ENCODE data around the gene DBN1.
A peak's percentile ranks its signal among the peaks of the same experiment; 100 is the strongest.

Gene DBN1

DNA sequence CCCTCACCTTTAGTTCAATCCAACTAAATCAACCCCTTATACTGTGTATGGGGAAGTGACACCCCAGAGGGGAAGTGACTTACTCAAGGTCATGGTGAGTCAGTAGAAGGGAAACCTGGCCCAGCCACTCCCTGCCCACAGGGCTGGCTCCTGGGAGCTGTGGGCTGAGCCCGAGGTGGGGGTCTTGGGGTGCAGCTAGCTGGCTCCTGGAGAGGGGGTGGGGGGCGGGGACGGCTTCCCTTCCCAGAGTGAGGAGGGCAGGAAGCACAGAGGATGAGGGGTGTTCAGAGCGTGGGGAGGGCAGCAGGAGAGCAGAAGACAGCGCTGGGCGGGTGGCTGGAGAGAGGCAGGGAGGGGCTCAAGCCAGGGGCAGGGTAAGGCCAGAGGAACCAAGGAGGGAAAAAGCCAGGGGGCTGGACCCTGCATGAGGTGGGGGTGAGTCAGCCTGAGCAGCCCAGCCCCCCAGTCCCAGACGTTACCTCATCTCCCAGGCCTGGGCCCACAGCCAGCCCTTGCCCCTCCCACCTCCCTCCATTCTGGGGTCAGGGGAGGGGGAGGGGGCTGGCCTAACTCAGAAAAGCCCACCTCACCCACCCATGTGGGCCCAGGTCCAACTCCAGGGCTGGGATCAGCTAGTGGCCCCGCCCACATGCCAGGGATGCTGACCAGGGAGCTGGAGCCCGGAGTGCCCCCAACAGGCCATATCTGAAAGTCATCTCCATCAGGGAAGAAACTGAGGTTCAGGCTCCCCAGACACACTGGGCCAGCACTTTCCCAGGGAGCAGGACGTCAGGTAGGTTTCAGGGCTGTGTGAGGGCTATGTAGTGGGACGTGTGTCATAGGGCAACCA, 21.1 kb upstream of the DBN1 start:
- DNase-seq (ENCODE audit: low read depth): no peak
- TF ChIP-seq, protein P1, sequence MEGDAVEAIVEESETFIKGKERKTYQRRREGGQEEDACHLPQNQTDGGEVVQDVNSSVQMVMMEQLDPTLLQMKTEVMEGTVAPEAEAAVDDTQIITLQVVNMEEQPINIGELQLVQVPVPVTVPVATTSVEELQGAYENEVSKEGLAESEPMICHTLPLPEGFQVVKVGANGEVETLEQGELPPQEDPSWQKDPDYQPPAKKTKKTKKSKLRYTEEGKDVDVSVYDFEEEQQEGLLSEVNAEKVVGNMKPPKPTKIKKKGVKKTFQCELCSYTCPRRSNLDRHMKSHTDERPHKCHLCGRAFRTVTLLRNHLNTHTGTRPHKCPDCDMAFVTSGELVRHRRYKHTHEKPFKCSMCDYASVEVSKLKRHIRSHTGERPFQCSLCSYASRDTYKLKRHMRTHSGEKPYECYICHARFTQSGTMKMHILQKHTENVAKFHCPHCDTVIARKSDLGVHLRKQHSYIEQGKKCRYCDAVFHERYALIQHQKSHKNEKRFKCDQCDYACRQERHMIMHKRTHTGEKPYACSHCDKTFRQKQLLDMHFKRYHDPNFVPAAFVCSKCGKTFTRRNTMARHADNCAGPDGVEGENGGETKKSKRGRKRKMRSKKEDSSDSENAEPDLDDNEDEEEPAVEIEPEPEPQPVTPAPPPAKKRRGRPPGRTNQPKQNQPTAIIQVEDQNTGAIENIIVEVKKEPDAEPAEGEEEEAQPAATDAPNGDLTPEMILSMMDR (IDR thresholded peaks at IDR 0.05; ENCODE audit: low read depth, low read length, missing control alignments): no peak
- no peak overlapping the region for H3K4me3 ChIP-seq (ENCODE audit: low read depth, low read length)

GRCh38 chr5:177493795-177494345, 20.4 kb upstream of the DBN1 start:
- TF ChIP-seq, protein P1 (IDR thresholded peaks at IDR 0.05; ENCODE audit: low read depth, low read length, missing control alignments): no peak
- no peak for DNase-seq (ENCODE audit: low read depth)
- no peak overlapping the region for H3K4me3 ChIP-seq (ENCODE audit: low read depth, low read length)

GRCh38 chr5:177492841-177493240, 19.4 kb upstream of the DBN1 start:
- TF ChIP-seq, protein P1 (IDR thresholded peaks at IDR 0.05; ENCODE audit: low read depth, low read length, missing control alignments): no peak
- no peak overlapping the region for H3K4me3 ChIP-seq (ENCODE audit: low read depth, low read length)
- DNase-seq (ENCODE audit: low read depth): no peak

DNA sequence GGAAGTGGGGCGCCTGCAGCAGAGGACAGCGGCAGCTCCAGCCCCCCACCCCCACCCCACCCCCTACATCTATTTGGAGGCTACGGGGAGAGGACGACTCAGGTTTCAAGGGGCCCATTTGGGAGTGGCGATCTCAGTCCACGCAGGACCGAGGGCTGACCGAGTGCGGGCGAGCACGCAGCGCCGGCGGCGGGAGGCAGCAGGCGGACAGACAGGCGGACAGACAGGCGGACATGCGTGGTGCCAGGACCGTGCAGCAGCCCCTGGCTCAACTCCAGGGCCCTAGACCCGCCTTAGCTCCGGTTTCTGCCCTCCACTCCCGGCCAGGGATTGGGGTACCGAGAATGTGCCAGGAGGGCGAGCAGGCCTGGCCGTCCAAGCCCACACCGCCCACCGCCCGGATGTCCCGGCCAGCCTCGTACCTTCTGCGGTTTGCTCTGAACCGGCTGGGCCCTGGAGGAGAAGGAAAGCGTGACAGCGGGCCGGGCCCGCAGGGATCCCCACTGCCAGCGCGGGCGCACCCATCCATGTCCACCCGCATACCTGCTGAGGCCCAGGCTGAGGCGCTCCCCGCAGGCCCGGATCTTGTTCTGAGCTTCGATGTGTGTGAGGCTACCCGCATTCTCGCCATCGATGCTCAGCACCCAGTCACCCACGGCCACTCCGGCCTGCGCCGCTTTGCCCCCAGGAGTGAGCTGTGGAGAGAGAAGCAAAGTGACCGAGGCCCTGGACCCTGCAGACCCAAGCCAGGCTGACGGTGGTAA, 18.7 kb upstream of the DBN1 start:
- DNase-seq (ENCODE audit: low read depth): no peak
- no peak overlapping the region for H3K4me3 ChIP-seq (ENCODE audit: low read depth, low read length)
- TF ChIP-seq, protein P1 (IDR thresholded peaks at IDR 0.05; ENCODE audit: low read depth, low read length, missing control alignments): no peak

DNA sequence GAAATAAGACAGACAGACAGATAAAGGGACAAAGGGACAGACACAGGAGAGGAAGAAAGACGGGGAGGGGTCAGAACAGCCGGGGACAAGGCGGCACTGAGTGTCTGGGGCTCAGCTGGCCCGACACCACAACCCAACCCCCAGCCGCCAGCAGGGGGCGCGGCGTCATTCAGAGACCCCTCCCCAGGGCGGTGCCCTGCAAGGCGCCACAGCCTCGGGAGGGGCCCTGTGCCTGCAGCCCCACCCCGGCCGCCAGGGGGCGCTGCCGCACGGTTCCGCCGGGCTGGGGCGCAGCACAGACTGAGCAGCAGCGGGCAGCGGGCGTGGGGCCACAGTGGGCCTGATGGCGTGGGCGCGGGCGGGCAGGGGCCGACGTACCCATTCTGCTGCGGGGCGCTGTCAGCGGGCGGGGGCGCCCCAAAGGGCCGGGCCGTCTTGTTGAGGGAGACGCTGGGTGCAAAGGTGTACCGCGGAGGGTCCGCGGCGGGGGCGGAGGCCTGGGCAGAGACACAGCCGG, 18.1 kb upstream of the DBN1 start:
- TF ChIP-seq, protein P1 (IDR thresholded peaks at IDR 0.05; ENCODE audit: low read depth, low read length, missing control alignments): peak; percentile 79
- H3K4me3 ChIP-seq (ENCODE audit: low read depth, low read length): no peak overlapping the region
- DNase-seq (ENCODE audit: low read depth): no peak

DNA sequence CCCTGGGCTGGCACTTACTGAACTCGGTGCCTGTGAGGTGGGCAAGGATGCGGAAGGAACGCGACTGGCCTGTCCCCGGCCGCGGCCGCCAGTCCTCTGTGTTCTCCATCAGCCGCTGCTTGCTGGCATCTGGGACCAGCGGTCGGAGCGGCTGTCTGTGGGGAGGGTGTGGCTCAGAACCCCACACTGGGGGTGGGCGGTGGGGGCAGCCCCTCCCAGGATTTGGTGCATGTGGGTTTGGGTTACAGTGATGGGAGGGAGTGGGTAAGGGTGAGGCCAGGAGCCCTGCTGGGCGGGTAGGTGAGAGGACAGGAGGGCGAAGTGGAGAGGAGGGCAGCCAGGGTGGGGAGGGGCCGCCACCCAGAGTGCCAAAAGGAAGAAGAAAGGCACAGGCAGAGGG, 17.6 kb upstream of the DBN1 start:
- no peak overlapping the region for H3K4me3 ChIP-seq (ENCODE audit: low read depth, low read length)

More for the DNA sequence above, 17.6 kb upstream of the DBN1 start:
- DNase-seq (ENCODE audit: low read depth): no peak
- TF ChIP-seq, protein P1 (IDR thresholded peaks at IDR 0.05; ENCODE audit: low read depth, low read length, missing control alignments): no peak
